Measurements from ENCODE around the gene RFX7.

DNA sequence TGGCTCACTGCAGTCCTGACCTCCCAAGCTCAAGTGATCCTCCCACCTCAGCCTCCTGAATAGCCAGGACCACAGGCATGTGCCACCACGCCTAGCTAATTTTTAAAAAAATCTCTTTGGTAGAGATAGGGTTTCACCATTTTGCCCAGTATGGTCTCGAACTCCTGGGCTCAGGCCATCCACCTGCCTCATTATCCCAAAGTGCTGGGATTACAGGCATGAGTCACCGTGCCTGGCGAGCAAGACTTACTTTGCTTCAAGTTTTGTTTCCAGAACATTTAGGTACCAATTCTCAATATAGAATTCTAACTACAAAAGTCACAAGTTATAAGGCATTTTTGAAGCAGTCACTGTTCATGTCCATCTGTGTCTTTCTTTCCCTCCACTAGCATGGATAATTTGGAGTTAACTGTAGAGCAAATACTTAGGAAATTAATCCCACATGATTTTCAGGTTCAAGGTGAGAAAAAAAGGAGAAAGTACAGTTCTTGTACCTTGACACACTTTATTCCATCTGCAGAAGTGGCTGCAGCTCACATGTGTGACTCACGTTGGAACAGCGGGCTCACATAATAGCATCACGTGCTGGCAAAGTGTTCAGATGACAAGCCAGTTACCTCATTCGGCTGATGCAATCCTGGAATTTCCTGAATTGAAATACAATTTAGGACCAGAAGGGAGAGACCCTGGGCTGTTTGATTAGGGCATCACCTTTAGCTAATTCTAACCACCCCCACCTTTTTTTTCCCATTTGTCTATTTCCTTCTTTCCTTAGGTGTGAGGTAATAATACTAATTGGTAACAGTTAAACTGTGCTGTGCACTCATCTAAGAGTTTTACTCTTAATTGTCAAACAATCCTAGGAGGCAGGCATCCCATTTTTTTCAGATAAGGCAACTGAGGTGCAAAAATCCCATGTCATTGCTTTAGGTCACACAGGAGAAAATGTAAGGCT, 203.3 kb downstream of the RFX7 start:
- TF ChIP-seq POLR2A (IDR thresholded peaks at IDR 0.05; ENCODE audit: low read depth, low read length) (no peak), POLR2AphosphoS5 (IDR thresholded peaks at IDR 0.05; ENCODE audit: low read depth, low read length) (no peak)

All from GM12892 (cell line).